GM21529 (cell line): ENCODE data around the gene PRR35.

Experiments
- ATAC-seq: cut with Tn5 transposase; IDR thresholded peaks from one replicate; pipeline ENCODE4 v1.9.1; 2021; ENCODE audit not compliant: unreplicated experiment

PRR35 gene

DNA sequence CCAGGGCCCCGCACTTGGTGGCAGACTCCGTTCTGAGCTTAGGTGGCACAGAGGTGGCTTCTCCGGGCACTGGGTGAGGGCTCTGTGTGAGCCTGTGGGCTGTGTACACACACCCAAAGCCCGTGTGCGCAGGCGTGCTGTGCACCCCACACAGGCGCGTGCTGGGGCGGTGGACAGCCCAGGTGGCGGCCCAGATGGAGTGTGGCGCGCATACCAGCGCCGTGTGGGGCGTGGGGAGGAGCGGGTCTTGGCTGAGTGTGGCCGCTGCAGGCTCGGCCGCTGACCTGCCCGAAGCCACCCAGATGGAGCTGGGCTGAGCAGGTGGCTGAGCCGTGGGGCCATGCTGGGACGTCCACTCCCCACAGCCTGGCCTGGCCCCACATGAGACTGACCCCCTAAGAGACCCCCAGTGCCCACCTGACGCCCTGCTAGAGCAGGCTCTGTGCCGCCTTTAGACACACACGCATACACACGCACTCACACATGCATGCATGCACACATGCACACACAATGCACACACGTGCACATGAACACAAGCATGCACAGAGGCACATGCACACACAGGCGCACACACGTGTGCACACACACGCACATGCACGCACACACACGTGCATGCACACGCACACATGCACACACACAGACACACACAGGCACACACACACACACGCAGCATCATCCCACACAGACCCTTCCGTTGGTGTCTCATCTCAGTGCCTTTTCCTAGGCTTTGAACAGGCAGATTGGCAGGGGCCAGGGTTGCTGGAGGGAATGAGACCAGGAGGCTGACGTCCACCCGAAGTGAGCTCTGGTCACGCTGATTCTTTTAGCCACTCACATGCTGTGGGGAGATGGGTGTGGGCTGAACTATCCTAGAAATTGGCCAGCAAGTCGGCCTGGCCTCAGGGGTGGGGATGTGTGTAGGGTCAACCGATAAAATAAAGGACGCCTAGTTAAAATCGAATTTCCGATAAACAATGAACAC lies 2.1 kb downstream of the PRR35 start:
- no peak for ATAC-seq

DNA sequence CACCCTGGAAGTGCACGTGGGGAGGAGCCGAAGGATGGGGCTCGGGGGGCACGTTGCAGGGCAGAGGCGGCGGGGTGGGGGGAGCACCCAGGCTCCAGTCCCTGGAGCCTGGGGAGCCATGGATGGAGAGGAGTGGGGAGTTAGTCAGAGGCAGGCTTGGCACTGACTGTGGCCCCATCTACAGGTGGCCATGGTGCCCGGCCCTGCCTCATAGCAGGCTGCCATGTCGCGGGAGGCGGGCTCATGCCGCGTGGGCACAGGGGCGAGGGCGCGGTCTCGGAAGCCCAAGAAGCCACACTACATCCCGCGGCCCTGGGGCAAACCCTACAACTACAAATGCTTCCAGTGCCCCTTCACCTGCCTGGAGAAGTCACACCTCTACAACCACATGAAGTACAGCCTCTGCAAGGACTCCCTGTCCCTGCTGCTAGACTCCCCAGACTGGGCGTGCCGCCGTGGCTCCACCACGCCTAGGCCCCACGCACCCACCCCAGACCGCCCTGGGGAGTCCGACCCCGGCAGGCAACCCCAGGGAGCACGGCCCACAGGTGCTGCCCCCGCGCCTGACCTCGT lies 3.0 kb downstream of the PRR35 start:
- ATAC-seq: no peak

DNA sequence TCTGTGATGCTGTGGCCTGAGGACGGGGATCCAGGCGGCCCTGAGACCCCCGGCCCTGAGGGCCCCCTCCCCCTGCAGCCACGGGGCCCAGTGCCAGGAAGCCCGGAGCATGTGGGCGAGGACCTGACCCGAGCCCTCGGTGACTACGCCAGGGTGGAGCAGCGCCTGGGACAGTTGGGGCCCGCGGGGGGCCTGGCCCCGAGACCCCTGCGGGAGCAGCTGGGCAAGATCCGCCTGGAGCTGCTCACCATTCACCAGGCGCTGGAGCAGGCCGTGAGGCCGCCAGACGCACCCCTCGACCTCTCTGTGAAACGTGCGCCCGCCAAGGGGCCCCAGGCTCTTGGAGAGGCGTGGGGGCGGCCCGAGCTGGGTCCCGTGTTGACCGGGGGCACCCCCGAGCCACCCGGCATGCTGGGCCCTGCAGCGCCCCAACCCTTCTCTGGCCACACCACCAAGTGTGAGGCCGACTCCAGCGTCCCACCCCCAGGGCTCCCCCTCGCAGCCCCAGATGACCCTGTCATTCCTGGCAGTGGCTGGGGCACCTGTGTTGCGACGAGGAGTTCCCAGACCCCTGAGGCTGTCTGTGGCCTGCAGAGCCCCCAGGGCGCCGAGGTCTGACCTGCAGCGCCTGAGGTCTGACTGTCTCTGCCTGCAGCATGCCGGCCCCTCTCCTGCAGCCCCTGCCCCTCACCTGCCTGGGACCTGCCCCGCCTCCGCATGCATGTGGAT lies 4.7 kb downstream of the PRR35 start:
- ATAC-seq: no peak

DNA sequence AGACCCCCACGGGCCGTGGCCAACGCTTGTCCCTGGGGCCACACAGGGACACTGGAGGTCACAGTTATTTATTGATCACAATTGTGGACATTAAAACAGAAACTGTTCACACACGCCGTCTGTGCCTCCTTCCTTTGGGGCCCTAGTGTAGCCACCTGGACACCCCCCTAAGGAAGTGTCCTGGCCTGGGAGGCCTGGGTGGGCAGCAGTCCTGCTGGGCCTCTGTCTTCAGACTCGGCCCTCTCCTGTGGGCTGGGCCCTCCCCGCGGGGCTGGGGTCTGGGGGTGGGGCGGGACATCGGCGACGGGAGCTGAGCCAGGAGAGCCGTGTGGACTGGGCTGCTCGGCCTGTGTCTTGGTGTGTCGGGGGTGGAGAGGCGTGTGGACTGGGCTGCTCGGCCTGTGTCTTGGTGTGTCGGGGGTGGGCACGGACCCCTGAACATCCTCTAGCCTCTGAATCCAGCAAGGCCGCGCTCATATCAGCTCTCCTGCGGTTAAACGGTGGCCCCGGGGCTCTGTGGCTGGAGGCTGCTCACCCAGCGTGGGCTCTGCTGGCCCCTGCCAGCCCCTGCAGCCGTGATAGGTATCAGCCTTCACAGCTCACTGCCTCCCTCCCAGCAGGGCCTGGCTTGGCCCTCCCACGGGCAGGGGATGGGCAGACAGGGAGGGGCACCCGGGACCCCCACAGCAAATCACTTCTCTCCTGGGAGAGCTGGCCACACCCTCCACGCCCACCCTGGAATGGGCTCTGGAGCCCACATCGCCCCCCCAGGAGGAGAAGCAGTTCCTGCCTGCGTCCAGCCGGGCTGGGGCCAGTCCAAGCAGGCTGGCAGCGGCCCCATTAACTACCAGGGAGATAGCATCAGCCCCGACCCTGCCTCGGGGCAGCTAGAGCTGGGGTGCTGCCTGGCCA lies 5.5 kb downstream of the PRR35 start:
- no peak for ATAC-seq

DNA sequence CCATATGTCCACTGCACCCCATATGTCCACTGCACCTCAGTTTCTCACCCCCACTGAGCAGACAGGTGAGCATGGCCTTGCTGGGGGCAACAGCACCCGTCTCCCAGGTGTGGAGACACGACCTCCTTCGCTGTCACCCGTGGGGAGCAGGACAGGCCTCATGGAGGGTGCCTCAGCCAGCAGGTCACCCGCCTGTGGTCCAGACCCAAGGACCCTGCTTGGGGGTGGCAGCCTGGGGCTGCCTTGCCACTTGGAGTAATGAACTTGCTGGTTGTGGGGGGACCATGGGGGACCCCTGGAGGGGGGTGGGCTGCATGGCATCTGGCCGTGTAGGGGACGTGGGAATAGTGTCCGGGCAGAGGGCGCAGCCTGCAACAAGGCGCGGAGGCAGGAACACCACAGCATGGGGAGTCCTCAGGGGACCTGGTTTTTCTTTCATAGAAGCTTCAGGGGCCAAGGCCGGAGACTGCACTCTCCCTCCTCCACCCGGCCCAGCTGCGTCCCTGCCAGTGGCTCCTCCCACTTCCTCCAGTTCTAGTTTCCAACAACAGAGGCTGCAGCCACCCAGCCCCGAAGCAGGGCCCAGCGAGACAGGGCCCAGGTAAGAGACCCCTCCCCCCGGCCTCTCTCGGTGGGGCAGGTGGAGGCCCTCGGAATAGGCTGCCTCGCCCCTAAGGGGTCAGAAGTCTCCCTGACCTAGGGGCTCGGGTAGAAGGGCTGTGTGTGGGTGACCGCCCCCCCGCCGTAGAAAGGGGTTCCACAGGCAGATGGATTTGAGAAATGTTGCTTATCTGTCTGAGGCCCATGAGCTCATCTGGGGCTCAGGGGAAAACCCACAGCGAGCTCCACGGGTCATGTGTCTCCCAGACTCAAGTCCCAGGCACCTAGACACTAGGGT lies 6.5 kb downstream of the PRR35 start, which contains the start of gene NHLRC4:
NHLRC4 (plus strand) TSS at position 531 of the 898 bp plus-strand sequence. CDS start 1,043 bp downstream, outside the sequence.
- peak; percentile 53 for ATAC-seq

DNA sequence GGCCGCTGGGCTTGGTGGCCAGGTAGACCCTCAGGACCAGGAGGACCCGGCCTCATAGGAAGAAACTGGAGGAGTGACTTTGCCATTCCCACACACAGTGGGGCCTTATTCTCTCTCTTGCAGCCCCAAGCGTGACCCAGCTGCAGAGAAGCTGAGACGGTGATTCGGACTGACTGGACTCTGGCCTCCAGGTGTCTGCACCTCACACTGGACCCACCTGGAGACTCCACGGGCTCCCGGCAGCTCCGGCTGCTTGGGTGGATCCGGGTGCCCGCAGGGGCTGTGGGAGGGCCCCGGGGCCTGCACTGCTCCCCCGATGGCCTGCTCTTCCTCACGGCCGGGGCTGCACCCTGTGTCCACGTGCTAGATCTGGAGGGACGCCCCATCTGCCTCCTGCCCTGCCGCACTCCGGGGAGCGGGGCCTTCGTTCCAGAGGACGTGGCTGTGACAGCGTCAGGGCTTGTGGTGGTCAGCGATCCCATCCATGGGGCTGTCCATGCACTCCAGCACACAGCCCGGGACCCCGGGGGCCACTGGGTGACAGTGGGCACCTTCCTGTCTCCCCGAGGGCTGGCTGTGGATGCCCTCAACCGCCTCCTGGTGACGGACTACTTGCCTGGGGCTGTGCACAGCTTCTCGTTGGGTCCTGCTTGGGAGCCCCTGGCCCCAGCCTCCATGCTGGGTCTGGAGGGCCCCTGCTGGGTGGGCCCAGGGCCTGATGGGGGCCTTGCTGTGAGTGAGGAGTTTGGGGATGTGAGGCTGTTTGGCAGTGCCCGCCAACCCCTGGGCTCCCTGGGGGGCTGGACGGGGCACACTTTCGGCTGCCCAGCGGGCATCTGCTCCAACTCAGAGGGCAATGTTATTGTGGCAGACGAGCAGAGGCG lies 7.4 kb downstream of the PRR35 start:
- no peak for ATAC-seq

DNA sequence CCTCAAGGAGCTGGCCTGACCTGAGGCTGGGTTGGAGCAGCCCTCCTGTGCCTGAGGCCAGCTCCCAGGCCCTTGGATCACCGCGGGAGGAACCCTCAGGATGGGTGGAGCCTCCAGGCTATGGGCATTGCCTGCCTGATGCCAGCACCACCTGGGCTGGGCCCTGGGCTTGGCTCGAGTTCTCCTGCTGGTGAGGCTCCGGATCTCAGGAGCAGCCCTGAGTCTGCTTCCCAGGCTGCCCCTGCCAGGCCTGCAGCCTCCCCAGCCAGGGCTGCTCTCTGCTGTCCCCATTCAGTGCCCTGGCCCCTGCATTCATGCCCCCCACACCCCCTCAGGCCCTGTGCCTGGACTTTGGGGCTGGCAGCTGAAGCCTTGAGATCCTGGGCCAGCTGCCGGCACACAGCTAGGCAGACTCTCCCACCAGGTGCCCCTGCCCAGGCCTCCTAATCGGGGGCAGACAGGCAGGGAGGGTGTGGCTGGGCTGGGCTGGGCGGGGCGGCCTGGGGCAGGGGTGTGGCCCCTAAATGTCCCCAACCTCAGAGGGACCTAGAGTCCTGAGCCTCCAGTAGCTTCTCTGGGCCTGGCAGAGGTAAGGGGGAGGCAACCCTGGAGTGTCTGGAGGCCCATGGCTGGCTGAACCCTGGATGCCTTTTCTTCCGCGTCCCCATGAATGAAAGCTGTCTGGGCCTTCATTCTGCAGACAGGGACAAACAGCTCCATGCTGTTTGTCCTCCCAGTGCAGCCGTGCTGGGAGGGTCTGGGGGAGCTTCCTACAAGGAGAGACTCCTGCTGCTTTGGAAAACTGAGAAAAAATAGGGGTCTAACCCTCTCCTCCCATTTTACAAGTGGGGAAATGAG lies 8.4 kb downstream of the PRR35 start:
- no peak for ATAC-seq

DNA sequence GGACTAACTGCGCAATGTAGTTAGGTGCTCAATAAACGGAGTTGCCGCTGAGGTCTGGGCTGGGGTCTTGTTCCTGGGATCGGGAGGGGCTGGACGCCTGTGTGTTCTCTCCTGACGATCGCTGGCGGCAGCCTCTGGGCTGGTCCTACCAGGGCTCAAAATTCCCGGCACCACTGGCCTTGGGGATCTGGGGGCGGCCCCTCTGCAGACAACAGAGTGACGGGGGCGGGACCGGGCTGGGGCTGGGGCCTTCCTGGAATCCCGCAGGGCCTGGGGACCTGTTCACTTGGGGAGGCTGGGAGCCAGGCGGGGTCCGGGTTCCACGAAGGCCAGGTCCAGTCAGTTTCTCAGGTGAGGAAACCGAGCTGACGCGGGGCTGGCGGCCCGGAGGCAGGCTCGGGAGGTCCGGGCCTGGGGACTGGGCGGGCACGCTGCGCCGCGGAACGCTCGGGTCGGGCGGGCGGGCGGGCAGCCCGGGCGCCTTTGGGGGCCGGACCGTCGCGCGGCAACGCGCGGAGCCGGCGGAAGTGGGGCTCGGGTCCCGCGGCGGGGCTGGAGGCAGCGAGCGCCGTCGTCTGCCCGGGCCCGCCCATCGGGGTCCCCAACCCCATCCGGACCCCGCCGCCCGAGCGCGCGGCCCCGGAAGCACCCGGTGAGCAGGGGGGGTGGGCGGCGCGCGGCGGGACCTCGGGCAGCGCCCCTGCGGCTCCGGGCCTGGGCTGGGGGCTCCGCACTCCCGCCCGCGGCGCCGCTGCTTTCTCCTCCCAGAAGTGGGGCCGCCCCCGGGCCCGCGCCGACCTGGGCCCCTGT lies 9.5 kb downstream of the PRR35 start, which contains the start of gene PIGQ:
PIGQ (plus strand) TSS at position 524 of the 810 bp plus-strand sequence. CDS start 4,107 bp downstream, outside the sequence.
- ATAC-seq: peak; percentile 50

DNA sequence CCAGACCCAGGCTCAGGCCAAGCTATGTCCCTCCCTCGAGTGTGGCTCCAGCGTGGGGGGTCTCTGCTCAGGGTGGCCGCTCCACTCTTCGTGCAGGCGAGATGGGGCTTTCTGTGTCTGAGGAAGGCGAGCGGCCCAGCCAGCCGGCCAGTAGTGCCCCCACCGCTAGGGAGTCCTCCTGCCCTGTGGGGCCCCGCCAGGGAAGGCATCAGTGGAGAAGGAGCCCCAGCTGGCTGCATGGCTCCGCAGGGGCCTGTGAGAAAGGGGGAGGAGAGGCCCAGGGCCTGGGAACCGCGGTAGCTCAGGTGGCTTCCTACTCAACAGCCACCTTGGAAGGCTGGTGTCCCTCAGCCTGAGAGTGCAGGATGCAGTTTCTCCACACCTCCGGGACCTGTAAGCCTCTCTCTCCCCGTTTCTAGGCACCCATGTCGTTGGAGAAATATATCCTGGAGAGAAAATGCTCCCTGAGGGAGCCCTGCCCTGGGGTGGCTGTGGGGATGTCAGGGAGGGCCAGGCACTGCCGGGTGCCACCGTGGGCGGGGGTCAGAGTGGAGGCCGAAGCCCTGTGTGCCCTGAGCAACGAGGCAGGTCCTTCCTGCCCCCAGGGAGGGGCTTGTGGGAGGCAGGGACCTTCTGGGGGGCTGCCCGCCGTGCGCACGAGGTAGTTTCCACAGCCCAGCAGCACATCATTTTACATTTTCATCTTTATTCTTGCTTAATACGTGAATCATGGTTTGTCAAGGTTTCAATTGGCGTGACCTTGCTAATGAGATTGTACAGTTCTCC lies 12.9 kb downstream of the PRR35 start:
- no peak for ATAC-seq

DNA sequence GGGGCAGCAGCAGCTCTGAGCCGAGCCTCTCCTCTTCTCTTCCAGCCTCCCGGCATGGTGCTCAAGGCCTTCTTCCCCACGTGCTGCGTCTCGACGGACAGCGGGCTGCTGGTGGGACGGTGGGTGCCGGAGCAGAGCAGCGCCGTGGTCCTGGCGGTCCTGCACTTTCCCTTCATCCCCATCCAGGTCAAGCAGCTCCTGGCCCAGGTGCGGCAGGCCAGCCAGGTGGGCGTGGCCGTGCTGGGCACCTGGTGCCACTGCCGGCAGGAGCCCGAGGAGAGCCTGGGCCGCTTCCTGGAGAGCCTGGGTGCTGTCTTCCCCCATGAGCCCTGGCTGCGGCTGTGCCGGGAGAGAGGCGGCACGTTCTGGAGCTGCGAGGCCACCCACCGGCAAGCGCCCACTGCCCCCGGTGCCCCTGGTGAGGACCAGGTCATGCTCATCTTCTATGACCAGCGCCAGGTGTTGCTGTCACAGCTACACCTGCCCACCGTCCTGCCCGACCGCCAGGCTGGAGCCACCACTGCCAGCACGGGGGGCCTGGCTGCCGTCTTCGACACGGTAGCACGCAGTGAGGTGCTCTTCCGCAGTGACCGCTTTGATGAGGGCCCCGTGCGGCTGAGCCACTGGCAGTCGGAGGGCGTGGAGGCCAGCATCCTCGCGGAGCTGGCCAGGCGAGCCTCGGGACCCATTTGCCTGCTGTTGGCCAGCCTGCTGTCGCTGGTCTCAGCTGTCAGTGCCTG lies 14.0 kb downstream of the PRR35 start:
- no peak for ATAC-seq

DNA sequence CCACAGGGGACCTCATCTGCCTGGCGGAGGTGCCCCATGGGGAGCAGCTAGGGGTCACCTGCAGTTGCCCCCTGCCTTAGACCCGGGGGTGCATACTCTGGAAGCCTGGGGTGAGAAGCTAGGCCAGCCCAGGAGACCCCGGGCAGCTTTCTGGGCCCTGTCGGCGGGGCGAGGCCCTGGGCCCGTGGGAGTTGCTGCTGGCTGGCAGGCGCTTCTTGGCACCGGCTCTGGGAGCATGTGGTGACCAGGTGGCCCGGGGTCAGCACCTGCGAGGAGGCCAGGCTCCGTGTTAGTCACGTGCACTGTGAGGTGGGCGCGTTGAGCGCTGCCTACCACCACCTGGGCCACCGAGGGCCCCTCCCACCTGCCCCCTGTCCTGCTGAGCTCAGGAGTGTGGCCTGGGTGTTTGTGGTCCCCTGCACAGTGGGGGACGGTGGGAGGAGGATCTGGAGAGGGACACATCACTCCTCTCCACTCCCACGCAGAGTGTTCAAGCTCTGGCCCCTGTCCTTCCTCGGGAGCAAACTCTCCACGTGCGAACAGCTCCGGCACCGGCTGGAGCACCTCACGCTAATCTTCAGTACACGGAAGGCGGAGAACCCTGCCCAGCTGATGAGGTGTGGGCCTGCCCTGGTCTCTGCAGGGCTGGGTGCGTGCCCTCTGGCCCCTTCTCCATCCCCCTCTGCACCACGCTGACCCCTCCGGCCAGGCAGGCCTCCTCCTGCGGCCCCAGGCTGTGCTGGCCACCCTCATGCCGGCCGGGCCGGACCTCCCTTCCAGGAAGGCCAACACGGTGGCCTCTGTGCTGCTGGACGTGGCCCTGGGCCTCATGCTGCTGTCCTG lies 15.4 kb downstream of the PRR35 start:
- no peak for ATAC-seq

DNA sequence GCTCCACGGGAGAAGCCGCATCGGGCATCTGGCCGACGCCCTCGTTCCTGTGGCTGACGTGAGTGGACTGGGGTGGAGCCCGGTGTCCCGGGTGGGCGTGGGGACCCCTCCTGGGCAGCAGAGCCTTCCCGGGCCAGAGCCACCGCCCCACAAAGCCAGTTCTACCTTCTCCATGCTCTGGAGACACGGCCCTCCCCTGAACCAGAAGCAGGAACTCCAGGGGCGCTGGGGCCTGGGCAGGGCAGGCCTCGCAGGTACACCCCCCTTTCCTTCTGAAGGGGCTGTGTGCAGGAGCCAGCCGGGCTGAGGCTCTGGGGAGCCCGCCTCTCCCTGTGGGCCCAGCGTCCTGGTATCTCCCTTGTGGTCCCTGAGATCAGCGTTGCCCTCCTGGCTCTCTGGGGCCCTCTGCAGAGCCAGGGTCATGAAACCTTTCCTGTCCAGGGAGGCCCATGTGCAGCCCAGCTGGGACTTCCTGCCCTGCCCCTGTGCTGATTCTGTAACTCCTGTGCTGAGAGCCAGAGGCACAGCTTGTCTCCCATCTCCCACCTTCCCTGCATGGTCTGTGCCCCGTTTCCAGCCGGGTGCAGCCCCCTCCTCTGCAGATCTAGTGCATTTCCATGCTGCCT lies 16.1 kb downstream of the PRR35 start:
- ATAC-seq: no peak

DNA sequence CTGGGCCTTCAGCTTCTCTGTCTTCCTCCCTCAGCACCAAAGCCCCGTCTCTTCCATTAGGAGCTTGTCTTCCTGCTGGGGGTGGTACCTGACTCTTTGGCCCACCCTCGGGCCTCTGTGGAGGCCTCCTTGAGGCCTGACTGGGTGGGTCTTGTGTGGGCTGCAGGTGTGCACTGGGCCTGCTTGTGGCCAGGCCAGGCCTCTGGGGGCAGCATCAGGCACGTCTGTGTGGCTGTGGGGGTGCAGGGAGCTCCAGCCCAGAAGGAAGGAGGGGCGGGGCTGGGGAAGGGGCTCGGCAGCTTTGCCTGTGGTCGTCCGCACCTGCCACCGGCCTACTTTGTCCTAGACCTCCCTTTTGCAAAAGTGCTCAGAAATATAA lies 16.6 kb downstream of the PRR35 start:
- ATAC-seq: no peak

DNA sequence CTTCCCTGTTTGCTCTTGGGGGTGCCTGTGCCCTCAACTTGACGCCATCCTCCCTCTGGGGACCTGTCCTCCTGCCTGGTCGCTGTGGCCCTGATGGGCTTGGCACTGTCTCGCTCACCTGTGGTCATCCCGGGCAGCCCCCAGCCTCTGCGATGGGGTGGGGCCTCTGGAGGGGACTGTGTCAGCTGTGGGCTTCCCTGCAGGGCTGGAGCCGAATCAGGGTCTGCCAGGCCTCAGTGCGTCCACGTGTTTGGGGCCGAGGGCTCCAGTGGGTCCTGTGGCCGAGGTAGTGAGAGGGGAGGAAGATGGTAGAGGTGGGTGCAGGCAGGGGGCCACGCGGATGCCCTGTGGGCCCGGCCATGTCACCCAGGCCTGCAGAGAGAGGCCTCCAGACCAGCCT lies 17.6 kb downstream of the PRR35 start:
- ATAC-seq: no peak
